HepG2 (cell line): ENCODE data around the gene TVP23A. TPM values are rescaled to one million over a fixed set of nuclear protein-coding genes. Genes with fewer than 3 reads are reported as not detected.

ENCODE experiments used
- ATAC-seq: fragments of 200-7000 bp; cut with Tn5 transposase; 3 replicates; pipeline ENCODE4 v1.9.1; 2020; ENCODE audit warnings: mild to moderate bottlenecking, moderate library complexity
- BruUV-seq: library from RNA; stranded (reverse); fragments of 400-500 nt; replicated peaks from 2 replicates; lab custom pipeline; 2021; lab: Mats Ljungman, UMichigan
- CTCF ChIA-PET: fragments of 300-600 bp; formaldehyde crosslinking; extraction: SDS; loops from one replicate; lab custom pipeline; 2021; ENCODE audit warnings: low total read pairs, inconsistent platforms, low intra/inter-chr PET ratio; lab: Yijun Ruan, JAX
- POLR2A ChIA-PET: fragments of 350-600 bp; sonication (Branson Sonifier 250); formaldehyde crosslinking; loops from one replicate; lab custom pipeline; 2020; ENCODE audit warnings: antibody characterized with exemption, inconsistent platforms; lab: Yijun Ruan, JAX
- DNase-seq: peaks from one replicate; pipeline ENCODE4 v3.0.0-alpha.2; 2015; ENCODE audit warnings: low spot score
- FAIRE-seq: peaks from 3 replicates; lab custom pipeline; 2011; peaks lifted over from hg19 to GRCh38; lab: Jason Lieb, UNC
- H2AFZ ChIP-seq: one replicate; pipeline ENCODE4 v1.6.1; 2011; ENCODE audit warnings: low read length, inconsistent platforms
- H3K27ac ChIP-seq: fragments of 300-600 bp; 3 replicates; pipeline ENCODE4 v1.8.0; 2011; ENCODE audit warnings: mixed run types, mild to moderate bottlenecking, mixed read lengths, low read length, inconsistent platforms; ENCODE audit not compliant: insufficient read depth; ENCODE audit errors: extremely low read length
- H3K27me3 ChIP-seq, 2 experiments: fragments of 200-600 bp in 1 of 2; 2 replicates in 1 of 2; 3 replicates in 1 of 2; pipeline versions ENCODE4 v1.6.0 to v1.8.0; 2011; ENCODE audit warnings: low read length in 2 of 2, mild to moderate bottlenecking in 2 of 2, moderate library complexity in 2 of 2, inconsistent platforms in 1 of 2; ENCODE audit not compliant: insufficient read depth in 2 of 2, control insufficient read depth in 1 of 2
- H3K36me3 ChIP-seq, 2 experiments: fragments of 200-600 bp in 1 of 2; replicated peaks in 1 of 2; 2 replicates in 1 of 2; 3 replicates in 1 of 2; pipeline versions ENCODE4 v1.5.1 to v1.8.0; 2011; ENCODE audit warnings: low read length in 2 of 2, inconsistent platforms in 1 of 2; ENCODE audit not compliant: insufficient read depth in 2 of 2, control insufficient read depth in 1 of 2
- H3K4me1 ChIP-seq: 2 replicates; pipeline ENCODE4 v1.5.1; 2012; ENCODE audit warnings: low read length, inconsistent platforms; ENCODE audit not compliant: insufficient read depth
- H3K4me2 ChIP-seq: 2 replicates; pipeline ENCODE4 v1.6.0; 2011; ENCODE audit warnings: low read depth, low read length, inconsistent platforms
- H3K4me3 ChIP-seq, 3 experiments: fragments of 200-600 bp in 1 of 3; sonication (generic), shearing (Covaris generic) in 1 of 3; replicated peaks in 1 of 3; 2 replicates each; pipeline ENCODE4 v1.5.1; 2011 to 2016; ENCODE audit warnings: low read length in 3 of 3, inconsistent platforms in 2 of 3, low read depth in 2 of 3, mild to moderate bottlenecking in 2 of 3, control low read depth in 1 of 3, mixed read lengths in 1 of 3; ENCODE audit not compliant: insufficient read depth in 1 of 3
- H3K79me2 ChIP-seq: one replicate; pipeline ENCODE4 v1.6.1; 2011; ENCODE audit warnings: low read length, inconsistent platforms; ENCODE audit not compliant: insufficient read depth
- H3K9ac ChIP-seq: 2 replicates; pipeline ENCODE4 v1.6.0; 2011; ENCODE audit warnings: mild to moderate bottlenecking, low read depth, low read length, inconsistent platforms; ENCODE audit not compliant: insufficient read depth
- H3K9me3 ChIP-seq: 2 replicates; pipeline ENCODE4 v1.5.1; 2012; ENCODE audit warnings: mild to moderate bottlenecking, low read length
- H4K20me1 ChIP-seq: 2 replicates; pipeline ENCODE4 v1.6.0; 2011; ENCODE audit warnings: inconsistent platforms, mild to moderate bottlenecking, low read length, moderate library complexity; ENCODE audit not compliant: insufficient read depth
- ATM ChIP-seq: fragments of 450-650 bp; IDR thresholded peaks from 2 replicates; pipeline ENCODE4 v1.7.1; 2017; ENCODE audit warnings: mild to moderate bottlenecking, borderline replicate concordance
- FOXA1 ChIP-seq, 2 experiments: fragments of 450-650 bp in 1 of 2; sonication (generic) in 1 of 2; formaldehyde crosslinking in 1 of 2; IDR thresholded peaks; 2 replicates each; pipeline versions ENCODE4 v1.4.0 to v1.6.1; 2016 to 2020; ENCODE audit warnings: missing genetic modification reagents in 1 of 2
- KDM5A ChIP-seq: fragments of 200-600 bp; sonication (generic); IDR thresholded peaks from 2 replicates; pipeline ENCODE4 v1.7.0; 2018; ENCODE audit warnings: antibody characterized with exemption, mild to moderate bottlenecking, low read length, borderline replicate concordance
- KLF12 ChIP-seq: sonication (generic); formaldehyde crosslinking; IDR thresholded peaks from 2 replicates; pipeline ENCODE4 v1.4.0; 2020; ENCODE audit warnings: missing genetic modification reagents, borderline replicate concordance
- MTA1 ChIP-seq: sonication (generic); formaldehyde crosslinking; IDR thresholded peaks from 2 replicates; pipeline ENCODE4 v1.4.0; 2020; ENCODE audit warnings: missing genetic modification reagents, mild to moderate bottlenecking, borderline replicate concordance
- ZFP36 ChIP-seq: fragments of 150-350 bp; IDR thresholded peaks from 2 replicates; pipeline ENCODE4 v1.6.1; 2018; ENCODE audit warnings: borderline replicate concordance, low read length, low read depth; ENCODE audit not compliant: partially characterized antibody
- WGBS: methylation state at CpG from one replicate; pipeline ENCODE4 v1.1.6; 2017; ENCODE audit warnings: low lambda C conversion rate; 5-methylcytosine and 5-hydroxymethylcytosine counted together
- in situ Hi-C: cut with HindIII; loops from 2 replicates; pipeline ENCODE4 v1.10.0; 2017; ENCODE audit warnings: low pct_unique_long_range_greater_than_20kb; ENCODE audit not compliant: extremely low pct_ligation_motif_present
- intact Hi-C: fragments of 100-400 bp; cut with micrococcal nuclease; formaldehyde crosslinking; loops from one replicate; pipeline ENCODE4 v1.10.0; 2022; ENCODE audit not compliant: unreplicated experiment
- polyA plus RNA-seq, 8 experiments: library from polyadenylated mRNA; depleted of rRNA in 3 of 8; stranded (reverse) in 7 of 8; unstranded in 1 of 8; fragments of >200 nt; fragmentation: Illumina TruSeq in 4 of 8; extraction: Trizol in 4 of 8; gene quantifications; 2 replicates each; pipeline versions ENCODE4 v1.2.1 to v1.2.3, GENCODE V29; 2011 to 2016; ENCODE audit warnings: low read depth in 4 of 8, missing spikeins in 1 of 8, mixed read lengths in 1 of 8; ENCODE audit not compliant: insufficient read depth in 1 of 8
- total RNA-seq, 5 experiments: library from RNA; depleted of rRNA; stranded (reverse); fragments of >200 nt; fragmentation: Illumina TruSeq; extraction: Trizol; gene quantifications; 2 replicates each; pipeline ENCODE4 v1.2.3, GENCODE V29; 2016; ENCODE audit warnings: low read depth in 1 of 5
- TF ChIP-seq, protein P1 (sequence below): sonication (generic); formaldehyde crosslinking; IDR thresholded peaks from 2 replicates; pipeline ENCODE4 v1.5.0; 2020; ENCODE audit warnings: mild to moderate bottlenecking, missing genetic modification reagents, borderline replicate concordance
- TF ChIP-seq, protein P2 (sequence below): sonication (generic); formaldehyde crosslinking; IDR thresholded peaks from 2 replicates; pipeline ENCODE4 v1.4.0; 2020; ENCODE audit warnings: mild to moderate bottlenecking, missing genetic modification reagents
- TF ChIP-seq, protein P3 (sequence below): sonication (generic); formaldehyde crosslinking; conservative IDR thresholded peaks from 2 replicates; pipeline ENCODE4 v1.4.0; 2020; ENCODE audit warnings: mild to moderate bottlenecking, missing genetic modification reagents, moderate library complexity
- TF ChIP-seq, protein P4 (sequence below): IDR thresholded peaks from 2 replicates; pipeline ENCODE4 v1.6.1; 2016
- TF ChIP-seq, protein P5 (sequence below): IDR thresholded peaks from 2 replicates; pipeline ENCODE4 v1.6.1; 2016; ENCODE audit warnings: missing biosample characterization, missing genetic modification reagents, low read depth

TVP23A gene
- total and polyA plus RNA-seq, 2 of the 13 experiments (the other 11 are each of a cell fraction or from before 2014, with no cell fraction given), result not detected

DNA sequence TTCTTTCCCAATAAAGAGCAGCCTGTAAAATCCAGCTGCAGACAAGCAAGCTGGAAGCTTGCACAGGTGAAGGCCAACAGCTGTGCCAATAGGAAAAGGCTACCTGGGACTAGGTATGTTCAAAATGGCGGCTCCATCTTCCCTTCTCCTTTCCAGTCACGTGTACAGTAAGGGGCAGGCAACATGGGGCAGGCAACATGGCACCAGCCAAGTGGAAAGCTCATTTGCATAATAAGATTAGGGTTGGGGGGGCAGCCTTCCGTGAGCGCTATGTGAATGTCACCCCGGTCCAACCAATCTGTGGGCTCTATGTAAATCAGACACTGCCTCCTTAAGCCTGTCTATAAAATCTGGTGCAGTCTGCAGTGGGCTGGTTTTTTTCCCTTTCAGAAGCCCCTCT, 31.3 kb downstream of the TVP23A start:
- H2AFZ ChIP-seq, result no peak overlapping the region
- in situ Hi-C loops (no loop called here), intact Hi-C loops (no loop called here)
- ChIA-PET CTCF (no interaction called here), POLR2A (no interaction called here)
- ATAC-seq, result no peak
- FAIRE-seq, result no peak
- H3K36me3 ChIP-seq, result no peaks in the 10 kb centered on the region
- no peak overlapping the region for H3K27ac ChIP-seq
- no peak for DNase-seq
- H4K20me1 ChIP-seq, result no peaks in the 10 kb centered on the region
- BruUV-seq, result no TSS peak
- no peak overlapping the region for H3K4me2 ChIP-seq
- peaks cover 0 to 5% of the 10 kb centered on the region in 2 experiments; a peak in 3 of 5 replicates for H3K27me3 ChIP-seq
- no peak overlapping the region for H3K4me3 ChIP-seq
- 48% methylated on average over 5 of the region's 5 CpGs for WGBS
- no peak overlapping the region for H3K9ac ChIP-seq
- H3K79me2 ChIP-seq, result no peaks in the 10 kb centered on the region
- TF ChIP-seq, protein P1, sequence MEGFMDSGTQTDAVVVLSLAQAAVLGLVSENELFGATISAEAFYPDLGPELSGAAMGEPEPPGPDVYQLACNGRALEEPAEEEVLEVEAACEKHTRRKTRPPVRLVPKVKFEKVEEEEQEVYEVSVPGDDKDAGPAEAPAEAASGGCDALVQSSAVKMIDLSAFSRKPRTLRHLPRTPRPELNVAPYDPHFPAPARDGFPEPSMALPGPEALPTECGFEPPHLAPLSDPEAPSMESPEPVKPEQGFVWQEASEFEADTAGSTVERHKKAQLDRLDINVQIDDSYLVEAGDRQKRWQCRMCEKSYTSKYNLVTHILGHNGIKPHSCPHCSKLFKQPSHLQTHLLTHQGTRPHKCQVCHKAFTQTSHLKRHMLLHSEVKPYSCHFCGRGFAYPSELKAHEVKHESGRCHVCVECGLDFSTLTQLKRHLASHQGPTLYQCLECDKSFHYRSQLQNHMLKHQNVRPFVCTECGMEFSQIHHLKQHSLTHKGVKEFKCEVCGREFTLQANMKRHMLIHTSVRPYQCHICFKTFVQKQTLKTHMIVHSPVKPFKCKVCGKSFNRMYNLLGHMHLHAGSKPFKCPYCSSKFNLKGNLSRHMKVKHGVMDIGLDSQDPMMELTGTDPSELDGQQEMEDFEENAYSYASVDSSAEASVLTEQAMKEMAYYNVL (CRISPR knock-in tag), result no peak
- TF ChIP-seq ZFP36 (no peak), KDM5A (no peak), KLF12 (CRISPR knock-in tag) (no peak), FOXA1 (IDR thresholded peaks at IDR 0.05) (no peak), FOXA1 (CRISPR knock-in tag; IDR thresholded peaks at IDR 0.05) (no peak), ATM (no peak), MTA1 (CRISPR knock-in tag) (no peak)
- TF ChIP-seq, protein P2, sequence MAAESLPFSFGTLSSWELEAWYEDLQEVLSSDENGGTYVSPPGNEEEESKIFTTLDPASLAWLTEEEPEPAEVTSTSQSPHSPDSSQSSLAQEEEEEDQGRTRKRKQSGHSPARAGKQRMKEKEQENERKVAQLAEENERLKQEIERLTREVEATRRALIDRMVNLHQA (CRISPR knock-in tag), result no peak
- TF ChIP-seq, protein P3, sequence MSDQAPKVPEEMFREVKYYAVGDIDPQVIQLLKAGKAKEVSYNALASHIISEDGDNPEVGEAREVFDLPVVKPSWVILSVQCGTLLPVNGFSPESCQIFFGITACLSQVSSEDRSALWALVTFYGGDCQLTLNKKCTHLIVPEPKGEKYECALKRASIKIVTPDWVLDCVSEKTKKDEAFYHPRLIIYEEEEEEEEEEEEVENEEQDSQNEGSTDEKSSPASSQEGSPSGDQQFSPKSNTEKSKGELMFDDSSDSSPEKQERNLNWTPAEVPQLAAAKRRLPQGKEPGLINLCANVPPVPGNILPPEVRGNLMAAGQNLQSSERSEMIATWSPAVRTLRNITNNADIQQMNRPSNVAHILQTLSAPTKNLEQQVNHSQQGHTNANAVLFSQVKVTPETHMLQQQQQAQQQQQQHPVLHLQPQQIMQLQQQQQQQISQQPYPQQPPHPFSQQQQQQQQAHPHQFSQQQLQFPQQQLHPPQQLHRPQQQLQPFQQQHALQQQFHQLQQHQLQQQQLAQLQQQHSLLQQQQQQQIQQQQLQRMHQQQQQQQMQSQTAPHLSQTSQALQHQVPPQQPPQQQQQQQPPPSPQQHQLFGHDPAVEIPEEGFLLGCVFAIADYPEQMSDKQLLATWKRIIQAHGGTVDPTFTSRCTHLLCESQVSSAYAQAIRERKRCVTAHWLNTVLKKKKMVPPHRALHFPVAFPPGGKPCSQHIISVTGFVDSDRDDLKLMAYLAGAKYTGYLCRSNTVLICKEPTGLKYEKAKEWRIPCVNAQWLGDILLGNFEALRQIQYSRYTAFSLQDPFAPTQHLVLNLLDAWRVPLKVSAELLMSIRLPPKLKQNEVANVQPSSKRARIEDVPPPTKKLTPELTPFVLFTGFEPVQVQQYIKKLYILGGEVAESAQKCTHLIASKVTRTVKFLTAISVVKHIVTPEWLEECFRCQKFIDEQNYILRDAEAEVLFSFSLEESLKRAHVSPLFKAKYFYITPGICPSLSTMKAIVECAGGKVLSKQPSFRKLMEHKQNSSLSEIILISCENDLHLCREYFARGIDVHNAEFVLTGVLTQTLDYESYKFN (CRISPR knock-in tag), result no peak
- TF ChIP-seq, protein P4, sequence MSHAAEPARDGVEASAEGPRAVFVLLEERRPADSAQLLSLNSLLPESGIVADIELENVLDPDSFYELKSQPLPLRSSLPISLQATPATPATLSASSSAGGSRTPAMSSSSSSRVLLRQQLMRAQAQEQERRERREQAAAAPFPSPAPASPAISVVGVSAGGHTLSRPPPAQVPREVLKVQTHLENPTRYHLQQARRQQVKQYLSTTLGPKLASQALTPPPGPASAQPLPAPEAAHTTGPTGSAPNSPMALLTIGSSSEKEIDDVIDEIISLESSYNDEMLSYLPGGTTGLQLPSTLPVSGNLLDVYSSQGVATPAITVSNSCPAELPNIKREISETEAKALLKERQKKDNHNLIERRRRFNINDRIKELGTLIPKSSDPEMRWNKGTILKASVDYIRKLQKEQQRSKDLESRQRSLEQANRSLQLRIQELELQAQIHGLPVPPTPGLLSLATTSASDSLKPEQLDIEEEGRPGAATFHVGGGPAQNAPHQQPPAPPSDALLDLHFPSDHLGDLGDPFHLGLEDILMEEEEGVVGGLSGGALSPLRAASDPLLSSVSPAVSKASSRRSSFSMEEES (CRISPR knock-in tag), result no peak
- TF ChIP-seq, protein P5, sequence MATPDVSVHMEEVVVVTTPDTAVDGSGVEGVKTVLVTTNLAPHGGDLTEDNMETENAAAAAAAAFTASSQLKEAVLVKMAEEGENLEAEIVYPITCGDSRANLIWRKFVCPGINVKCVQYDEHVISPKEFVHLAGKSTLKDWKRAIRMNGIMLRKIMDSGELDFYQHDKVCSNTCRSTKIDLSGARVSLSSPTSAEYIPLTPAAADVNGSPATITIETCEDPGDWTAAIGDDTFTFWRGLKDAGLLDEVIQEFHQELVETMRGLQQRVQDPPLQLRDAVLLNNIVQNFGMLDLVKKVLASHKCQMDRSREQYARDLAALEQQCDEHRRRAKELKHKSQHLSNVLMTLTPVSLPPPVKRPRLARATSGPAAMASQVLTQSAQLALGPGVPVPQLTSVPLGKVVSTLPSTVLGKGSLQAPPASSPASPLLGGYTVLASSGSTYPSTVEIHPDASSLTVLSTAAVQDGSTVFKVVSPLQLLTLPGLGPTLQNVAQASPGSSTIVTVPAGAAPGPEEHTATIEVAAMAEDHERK (CRISPR knock-in tag), result no peak
- H3K9me3 ChIP-seq, result no peaks in the 10 kb centered on the region
- H3K4me1 ChIP-seq, result no peaks in the 10 kb centered on the region
